Adrenal gland (tissue), 5 donors: Measurements from ENCODE around the gene INO80E.

Experiments
- CTCF ChIP-seq, 6 experiments: fragments of 450-650 bp in 4 of 6; fragments of 200-600 bp in 2 of 6; sonication (generic) in 1 of 6; IDR thresholded peaks; 1 replicate in 5 of 6; 2 replicates in 1 of 6; pipeline versions ENCODE4 v1.5.1 to v1.8.0; 2016 to 2021; ENCODE audit warnings: antibody characterized with exemption in 6 of 6, mild to moderate bottlenecking in 2 of 6, moderate library complexity in 1 of 6
- POLR2A ChIP-seq, 2 donors: fragments of 450-650 bp; IDR thresholded peaks; one replicate each; pipeline ENCODE4 v1.6.1; 2017; ENCODE audit warnings: antibody characterized with exemption in 2 of 2, mild to moderate bottlenecking in 2 of 2, moderate library complexity in 1 of 2
- donor health status: DM: no; HTN: no; CAD: no.

DNA sequence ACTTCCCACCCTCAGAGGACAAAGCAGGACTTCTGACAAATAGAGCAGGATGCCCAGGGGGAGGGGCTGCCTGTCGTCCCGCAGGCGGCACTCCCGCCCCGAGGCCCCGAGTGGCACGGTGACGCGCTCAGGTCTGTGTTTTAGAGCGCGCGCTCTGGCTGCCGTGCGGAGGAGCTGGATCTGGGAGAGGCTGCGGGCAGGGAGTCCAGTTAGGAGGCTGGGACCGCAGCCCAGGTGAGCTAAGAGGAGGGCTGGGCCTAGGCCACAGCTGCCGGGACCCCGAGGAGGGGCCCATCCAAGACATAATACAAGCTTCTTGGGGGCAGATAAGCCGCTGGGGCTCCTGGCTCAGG is 8.4 kb downstream of the INO80E start:
- TF ChIP-seq CTCF (IDR thresholded peaks at IDR 0.05), result no peak
- TF ChIP-seq POLR2A (IDR thresholded peaks at IDR 0.05), result no peak
